ENCODE measurements around the gene MARCHF11.

DNA sequence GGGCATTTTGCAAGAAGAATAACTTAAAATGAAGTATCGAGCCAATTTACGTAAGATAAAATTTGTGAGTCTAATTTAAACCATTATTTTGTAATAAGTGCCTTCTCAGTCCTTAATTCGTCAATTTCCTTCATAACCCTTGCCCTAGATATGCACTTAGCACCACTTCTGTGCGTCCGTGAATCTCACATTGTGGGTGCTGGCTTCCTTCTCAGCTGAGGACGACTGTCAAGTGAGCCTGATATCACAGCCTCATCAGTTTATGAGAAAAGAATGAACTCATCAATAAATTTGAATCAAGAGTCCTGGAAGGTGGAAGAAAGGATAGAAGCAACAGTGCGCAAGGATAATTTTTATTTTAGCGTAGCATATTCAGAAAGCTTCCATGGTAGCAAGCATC, 64.5 kb downstream of the MARCHF11 start:
- no peak for TF ChIP-seq CTCF (IDR thresholded peaks at IDR 0.05)
- TF ChIP-seq EP300 (IDR thresholded peaks at IDR 0.05; ENCODE audit: low read depth), result no peak
- TF ChIP-seq POLR2A (IDR thresholded peaks at IDR 0.05), result no peak

Data from transverse colon (tissue), 3 donors.